GM23338 (cell line): ENCODE measurements around the gene TUBB3.

ENCODE experiments used
- CREB1 ChIP-seq: fragments of 250-450 bp; sonication (Bioruptor Pico); IDR thresholded peaks from 2 replicates; pipeline ENCODE4 v1.5.0; 2020; ENCODE audit warnings: low read depth, mild to moderate bottlenecking, moderate library complexity
- EZH2 ChIP-seq: fragments of 200-600 bp; sonication (generic); IDR thresholded peaks from one replicate; pipeline ENCODE4 v1.8.0; 2017; ENCODE audit warnings: antibody characterized with exemption, mild to moderate bottlenecking, low read depth; ENCODE audit not compliant: unreplicated experiment
- EZH2phosphoT487 ChIP-seq: fragments of 200-600 bp; sonication (generic); IDR thresholded peaks from one replicate; pipeline ENCODE4 v1.8.1; 2018; ENCODE audit warnings: antibody characterized with exemption; ENCODE audit not compliant: unreplicated experiment
- POLR2AphosphoS5 ChIP-seq: IDR thresholded peaks from 2 replicates; pipeline ENCODE4 v1.6.1; 2016; ENCODE audit warnings: antibody characterized with exemption, low read depth
- ZNF331 ChIP-seq: fragments of 250-450 bp; sonication (Bioruptor Pico); IDR thresholded peaks from 2 replicates; pipeline ENCODE4 v1.5.0; 2020; ENCODE audit warnings: low read depth, mild to moderate bottlenecking, moderate library complexity
- TF ChIP-seq, protein P1 (sequence below), 2 experiments: fragments of 200-600 bp in 1 of 2; sonication (generic) in 1 of 2; conservative IDR thresholded peaks; 2 replicates each; pipeline versions ENCODE4 v1.5.1 to v1.6.1; 2016 to 2017; ENCODE audit warnings: antibody characterized with exemption in 2 of 2, low read depth in 2 of 2, mild to moderate bottlenecking in 2 of 2, moderate library complexity in 1 of 2
- TF ChIP-seq, protein P2 (sequence below): fragments of 250-450 bp; sonication (Bioruptor Pico); IDR thresholded peaks from 2 replicates; pipeline ENCODE4 v1.5.0; 2020; ENCODE audit warnings: mild to moderate bottlenecking, moderate library complexity
- TF ChIP-seq, protein P3 (sequence below): IDR thresholded peaks from one replicate; pipeline ENCODE4 v1.6.1; 2018; ENCODE audit warnings: antibody characterized with exemption; ENCODE audit not compliant: unreplicated experiment

DNA sequence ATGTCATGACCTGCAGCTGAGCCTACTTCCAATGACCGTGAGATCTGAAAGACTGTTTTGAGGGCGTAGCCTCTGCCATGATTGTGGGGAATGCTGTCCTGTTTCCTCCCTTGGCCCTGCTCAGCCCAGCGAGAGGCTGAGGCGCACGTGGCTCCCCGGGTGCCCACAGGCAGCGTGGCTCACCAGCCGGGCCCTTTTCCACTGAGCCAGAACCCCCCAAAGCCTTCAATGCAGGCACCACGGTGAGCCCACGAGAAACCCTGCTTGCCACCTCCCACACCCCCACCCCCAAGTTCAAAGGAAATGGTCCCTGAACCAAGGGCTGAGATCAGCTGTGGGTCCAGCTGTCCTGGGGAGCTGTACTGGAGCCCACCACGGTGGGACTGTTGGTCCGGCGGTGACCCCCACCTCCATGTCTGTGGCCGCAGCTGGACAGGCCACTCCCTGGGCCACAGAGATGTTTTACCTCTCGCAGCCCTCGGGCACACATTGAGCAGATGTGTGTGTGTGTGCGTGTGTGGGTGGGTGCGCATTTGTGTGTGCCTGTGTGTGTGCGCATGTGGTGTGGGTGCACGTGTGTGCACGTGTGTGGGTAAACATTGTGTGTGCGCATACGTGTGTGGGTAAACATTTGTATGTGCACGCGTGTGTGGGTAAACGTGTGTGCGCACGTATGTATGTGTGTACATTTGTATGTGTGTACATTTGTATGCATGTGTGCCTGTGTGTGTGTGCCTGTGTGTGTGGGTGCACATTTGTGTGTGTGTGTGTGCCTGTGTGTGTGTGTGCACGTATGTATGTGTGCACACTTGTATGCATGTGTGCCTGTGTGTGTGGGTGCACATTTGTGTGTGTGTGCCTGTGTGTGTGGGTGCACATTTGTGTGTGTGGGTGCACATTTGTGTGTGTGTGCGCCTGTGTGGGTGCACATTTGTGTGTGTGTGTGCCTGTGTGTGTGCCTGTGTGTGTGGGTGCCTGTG, 9.4 kb upstream of the TUBB3 start:
- TF ChIP-seq, protein P1, sequence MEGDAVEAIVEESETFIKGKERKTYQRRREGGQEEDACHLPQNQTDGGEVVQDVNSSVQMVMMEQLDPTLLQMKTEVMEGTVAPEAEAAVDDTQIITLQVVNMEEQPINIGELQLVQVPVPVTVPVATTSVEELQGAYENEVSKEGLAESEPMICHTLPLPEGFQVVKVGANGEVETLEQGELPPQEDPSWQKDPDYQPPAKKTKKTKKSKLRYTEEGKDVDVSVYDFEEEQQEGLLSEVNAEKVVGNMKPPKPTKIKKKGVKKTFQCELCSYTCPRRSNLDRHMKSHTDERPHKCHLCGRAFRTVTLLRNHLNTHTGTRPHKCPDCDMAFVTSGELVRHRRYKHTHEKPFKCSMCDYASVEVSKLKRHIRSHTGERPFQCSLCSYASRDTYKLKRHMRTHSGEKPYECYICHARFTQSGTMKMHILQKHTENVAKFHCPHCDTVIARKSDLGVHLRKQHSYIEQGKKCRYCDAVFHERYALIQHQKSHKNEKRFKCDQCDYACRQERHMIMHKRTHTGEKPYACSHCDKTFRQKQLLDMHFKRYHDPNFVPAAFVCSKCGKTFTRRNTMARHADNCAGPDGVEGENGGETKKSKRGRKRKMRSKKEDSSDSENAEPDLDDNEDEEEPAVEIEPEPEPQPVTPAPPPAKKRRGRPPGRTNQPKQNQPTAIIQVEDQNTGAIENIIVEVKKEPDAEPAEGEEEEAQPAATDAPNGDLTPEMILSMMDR (conservative IDR thresholded peaks at IDR 0.05; ENCODE audit: low read depth in 2 of 2) = no peak
- no peak for TF ChIP-seq EZH2
- no peak for TF ChIP-seq POLR2AphosphoS5
- TF ChIP-seq, protein P2, sequence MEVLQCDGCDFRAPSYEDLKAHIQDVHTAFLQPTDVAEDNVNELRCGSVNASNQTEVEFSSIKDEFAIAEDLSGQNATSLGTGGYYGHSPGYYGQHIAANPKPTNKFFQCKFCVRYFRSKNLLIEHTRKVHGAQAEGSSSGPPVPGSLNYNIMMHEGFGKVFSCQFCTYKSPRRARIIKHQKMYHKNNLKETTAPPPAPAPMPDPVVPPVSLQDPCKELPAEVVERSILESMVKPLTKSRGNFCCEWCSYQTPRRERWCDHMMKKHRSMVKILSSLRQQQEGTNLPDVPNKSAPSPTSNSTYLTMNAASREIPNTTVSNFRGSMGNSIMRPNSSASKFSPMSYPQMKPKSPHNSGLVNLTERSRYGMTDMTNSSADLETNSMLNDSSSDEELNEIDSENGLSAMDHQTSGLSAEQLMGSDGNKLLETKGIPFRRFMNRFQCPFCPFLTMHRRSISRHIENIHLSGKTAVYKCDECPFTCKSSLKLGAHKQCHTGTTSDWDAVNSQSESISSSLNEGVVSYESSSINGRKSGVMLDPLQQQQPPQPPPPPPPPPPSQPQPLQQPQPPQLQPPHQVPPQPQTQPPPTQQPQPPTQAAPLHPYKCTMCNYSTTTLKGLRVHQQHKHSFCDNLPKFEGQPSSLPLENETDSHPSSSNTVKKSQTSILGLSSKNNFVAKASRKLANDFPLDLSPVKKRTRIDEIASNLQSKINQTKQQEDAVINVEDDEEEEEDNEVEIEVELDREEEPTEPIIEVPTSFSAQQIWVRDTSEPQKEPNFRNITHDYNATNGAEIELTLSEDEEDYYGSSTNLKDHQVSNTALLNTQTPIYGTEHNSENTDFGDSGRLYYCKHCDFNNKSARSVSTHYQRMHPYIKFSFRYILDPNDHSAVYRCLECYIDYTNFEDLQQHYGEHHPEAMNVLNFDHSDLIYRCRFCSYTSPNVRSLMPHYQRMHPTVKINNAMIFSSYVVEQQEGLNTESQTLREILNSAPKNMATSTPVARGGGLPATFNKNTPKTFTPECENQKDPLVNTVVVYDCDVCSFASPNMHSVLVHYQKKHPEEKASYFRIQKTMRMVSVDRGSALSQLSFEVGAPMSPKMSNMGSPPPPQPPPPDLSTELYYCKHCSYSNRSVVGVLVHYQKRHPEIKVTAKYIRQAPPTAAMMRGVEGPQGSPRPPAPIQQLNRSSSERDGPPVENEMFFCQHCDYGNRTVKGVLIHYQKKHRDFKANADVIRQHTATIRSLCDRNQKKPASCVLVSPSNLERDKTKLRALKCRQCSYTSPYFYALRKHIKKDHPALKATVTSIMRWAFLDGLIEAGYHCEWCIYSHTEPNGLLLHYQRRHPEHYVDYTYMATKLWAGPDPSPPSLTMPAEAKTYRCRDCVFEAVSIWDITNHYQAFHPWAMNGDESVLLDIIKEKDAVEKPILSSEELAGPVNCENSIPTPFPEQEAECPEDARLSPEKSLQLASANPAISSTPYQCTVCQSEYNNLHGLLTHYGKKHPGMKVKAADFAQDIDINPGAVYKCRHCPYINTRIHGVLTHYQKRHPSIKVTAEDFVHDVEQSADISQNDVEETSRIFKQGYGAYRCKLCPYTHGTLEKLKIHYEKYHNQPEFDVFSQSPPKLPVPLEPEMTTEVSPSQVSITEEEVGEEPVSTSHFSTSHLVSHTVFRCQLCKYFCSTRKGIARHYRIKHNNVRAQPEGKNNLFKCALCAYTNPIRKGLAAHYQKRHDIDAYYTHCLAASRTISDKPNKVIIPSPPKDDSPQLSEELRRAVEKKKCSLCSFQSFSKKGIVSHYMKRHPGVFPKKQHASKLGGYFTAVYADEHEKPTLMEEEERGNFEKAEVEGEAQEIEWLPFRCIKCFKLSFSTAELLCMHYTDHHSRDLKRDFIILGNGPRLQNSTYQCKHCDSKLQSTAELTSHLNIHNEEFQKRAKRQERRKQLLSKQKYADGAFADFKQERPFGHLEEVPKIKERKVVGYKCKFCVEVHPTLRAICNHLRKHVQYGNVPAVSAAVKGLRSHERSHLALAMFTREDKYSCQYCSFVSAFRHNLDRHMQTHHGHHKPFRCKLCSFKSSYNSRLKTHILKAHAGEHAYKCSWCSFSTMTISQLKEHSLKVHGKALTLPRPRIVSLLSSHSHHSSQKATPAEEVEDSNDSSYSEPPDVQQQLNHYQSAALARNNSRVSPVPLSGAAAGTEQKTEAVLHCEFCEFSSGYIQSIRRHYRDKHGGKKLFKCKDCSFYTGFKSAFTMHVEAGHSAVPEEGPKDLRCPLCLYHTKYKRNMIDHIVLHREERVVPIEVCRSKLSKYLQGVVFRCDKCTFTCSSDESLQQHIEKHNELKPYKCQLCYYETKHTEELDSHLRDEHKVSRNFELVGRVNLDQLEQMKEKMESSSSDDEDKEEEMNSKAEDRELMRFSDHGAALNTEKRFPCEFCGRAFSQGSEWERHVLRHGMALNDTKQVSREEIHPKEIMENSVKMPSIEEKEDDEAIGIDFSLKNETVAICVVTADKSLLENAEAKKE (CRISPR knock-in tag) = no peak
- TF ChIP-seq ZNF331 (CRISPR knock-in tag) = no peak
- TF ChIP-seq, protein P3, sequence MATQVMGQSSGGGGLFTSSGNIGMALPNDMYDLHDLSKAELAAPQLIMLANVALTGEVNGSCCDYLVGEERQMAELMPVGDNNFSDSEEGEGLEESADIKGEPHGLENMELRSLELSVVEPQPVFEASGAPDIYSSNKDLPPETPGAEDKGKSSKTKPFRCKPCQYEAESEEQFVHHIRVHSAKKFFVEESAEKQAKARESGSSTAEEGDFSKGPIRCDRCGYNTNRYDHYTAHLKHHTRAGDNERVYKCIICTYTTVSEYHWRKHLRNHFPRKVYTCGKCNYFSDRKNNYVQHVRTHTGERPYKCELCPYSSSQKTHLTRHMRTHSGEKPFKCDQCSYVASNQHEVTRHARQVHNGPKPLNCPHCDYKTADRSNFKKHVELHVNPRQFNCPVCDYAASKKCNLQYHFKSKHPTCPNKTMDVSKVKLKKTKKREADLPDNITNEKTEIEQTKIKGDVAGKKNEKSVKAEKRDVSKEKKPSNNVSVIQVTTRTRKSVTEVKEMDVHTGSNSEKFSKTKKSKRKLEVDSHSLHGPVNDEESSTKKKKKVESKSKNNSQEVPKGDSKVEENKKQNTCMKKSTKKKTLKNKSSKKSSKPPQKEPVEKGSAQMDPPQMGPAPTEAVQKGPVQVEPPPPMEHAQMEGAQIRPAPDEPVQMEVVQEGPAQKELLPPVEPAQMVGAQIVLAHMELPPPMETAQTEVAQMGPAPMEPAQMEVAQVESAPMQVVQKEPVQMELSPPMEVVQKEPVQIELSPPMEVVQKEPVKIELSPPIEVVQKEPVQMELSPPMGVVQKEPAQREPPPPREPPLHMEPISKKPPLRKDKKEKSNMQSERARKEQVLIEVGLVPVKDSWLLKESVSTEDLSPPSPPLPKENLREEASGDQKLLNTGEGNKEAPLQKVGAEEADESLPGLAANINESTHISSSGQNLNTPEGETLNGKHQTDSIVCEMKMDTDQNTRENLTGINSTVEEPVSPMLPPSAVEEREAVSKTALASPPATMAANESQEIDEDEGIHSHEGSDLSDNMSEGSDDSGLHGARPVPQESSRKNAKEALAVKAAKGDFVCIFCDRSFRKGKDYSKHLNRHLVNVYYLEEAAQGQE = no peak
- TF ChIP-seq CREB1 (CRISPR knock-in tag) = no peak
- TF ChIP-seq EZH2phosphoT487 = no peak
